HCT116 (cell line): ENCODE measurements around the gene SNX20. TPM values are rescaled to one million over a fixed set of nuclear protein-coding genes. Genes with fewer than 3 reads are reported as not detected.

ENCODE experiments used
- ATAC-seq: fragments of 200-7000 bp; cut with Tn5 transposase; 2 replicates; pipeline ENCODE4 v1.9.1; 2020; ENCODE audit warnings: mild to moderate bottlenecking, moderate library complexity
- BruUV-seq: library from RNA; stranded (reverse); fragments of 400-500 nt; replicated peaks from 2 replicates; lab custom pipeline; 2021; lab: Mats Ljungman, UMichigan
- CTCF ChIA-PET: fragments of 300-600 bp; sonication (Branson Sonifier 250); formaldehyde crosslinking; loops from one replicate; lab custom pipeline; 2021; ENCODE audit warnings: antibody characterized with exemption; lab: Charles Lee
- POLR2A ChIA-PET: fragments of 300-600, 350-600 bp; sonication (Branson Sonifier 250); formaldehyde crosslinking; loops from one replicate; lab custom pipeline; 2021; ENCODE audit warnings: antibody characterized with exemption; lab: Charles Lee
- RAD21 ChIA-PET, 2 experiments: fragments of 300-600 bp; sonication (Branson Sonifier 250); formaldehyde crosslinking; loops; one replicate each; lab custom pipeline; 2023; ENCODE audit warnings: low total read pairs in 2 of 2; ENCODE audit not compliant: uncharacterized antibody in 2 of 2, unreplicated experiment in 2 of 2, low non-redundant PET in 1 of 2; lab: Charles Lee
- DNase-seq: peaks from one replicate; pipeline ENCODE4 v3.0.0-alpha.2; 2010; ENCODE audit warnings: low read depth, low spot score
- H2AFZ ChIP-seq: fragments of 200-600 bp; shearing (Covaris generic), sonication (generic); 2 replicates; pipeline ENCODE4 v1.6.1; 2017; ENCODE audit warnings: low read depth, mixed run types, mixed read lengths, antibody characterized with exemption, low read length; ENCODE audit not compliant: poor library complexity, severe bottlenecking
- H3K27ac ChIP-seq: 2 replicates; pipeline ENCODE4 v1.5.1; 2012; ENCODE audit warnings: low read depth, low read length
- H3K27me3 ChIP-seq: fragments of 200-600 bp; sonication (generic); 2 replicates; pipeline ENCODE4 v1.6.1; 2016; ENCODE audit warnings: mixed run types, low read length, mixed read lengths; ENCODE audit not compliant: insufficient read depth
- H3K36me3 ChIP-seq, 2 experiments: fragments of 200-500 bp in 1 of 2; fragments of 200-600 bp in 1 of 2; sonication (Bioruptor generic) in 1 of 2; sonication (generic) in 1 of 2; 2 replicates each; pipeline versions ENCODE4 v1.5.1 to v1.6.1; 2014 to 2016; ENCODE audit warnings: low read length in 2 of 2, inconsistent platforms in 1 of 2, mixed read lengths in 1 of 2, mixed run types in 1 of 2; ENCODE audit not compliant: insufficient read depth in 2 of 2, control insufficient read depth in 1 of 2
- H3K4me1 ChIP-seq, 2 experiments: fragments of 200-600 bp in 1 of 2; sonication (generic) in 1 of 2; 2 replicates each; pipeline versions ENCODE4 v1.5.1 to v1.6.1; 2012 to 2017; ENCODE audit warnings: low read length in 2 of 2, inconsistent platforms in 1 of 2, mild to moderate bottlenecking in 1 of 2, mixed read lengths in 1 of 2, mixed run types in 1 of 2, moderate library complexity in 1 of 2; ENCODE audit not compliant: insufficient read depth in 2 of 2, control insufficient read depth in 1 of 2
- H3K4me2 ChIP-seq: fragments of 200-600 bp; sonication (generic); 2 replicates; pipeline ENCODE4 v1.6.1; 2017; ENCODE audit warnings: mixed run types, low read length, mixed read lengths
- H3K4me3 ChIP-seq, 2 experiments: fragments of 200-600 bp in 1 of 2; sonication (generic) in 1 of 2; replicated peaks in 1 of 2; 2 replicates each; pipeline ENCODE4 v1.5.1; 2011 to 2016; ENCODE audit warnings: low read length in 2 of 2, control low read depth in 1 of 2, low read depth in 1 of 2, mild to moderate bottlenecking in 1 of 2, mixed read lengths in 1 of 2, mixed run types in 1 of 2
- H3K79me2 ChIP-seq: fragments of 200-600 bp; sonication (generic); 2 replicates; pipeline ENCODE4 v1.6.1; 2017; ENCODE audit warnings: mild to moderate bottlenecking, mixed run types, low read length, moderate library complexity, mixed read lengths; ENCODE audit not compliant: insufficient read depth
- H3K9ac ChIP-seq: fragments of 200-600 bp; sonication (generic); 2 replicates; pipeline ENCODE4 v1.6.1; 2016; ENCODE audit warnings: low read length, mixed read lengths
- H3K9me2 ChIP-seq: fragments of 200-600 bp; sonication (generic), shearing (Covaris generic); 2 replicates; pipeline ENCODE4 v1.6.1; 2017; ENCODE audit warnings: mixed run types, mild to moderate bottlenecking, moderate library complexity; ENCODE audit not compliant: insufficient read depth
- H3K9me3 ChIP-seq, 2 experiments: fragments of 200-500 bp in 1 of 2; fragments of 200-600 bp in 1 of 2; sonication (Bioruptor generic) in 1 of 2; sonication (generic) in 1 of 2; 2 replicates each; pipeline ENCODE4 v1.6.1; 2014 to 2017; ENCODE audit warnings: low read length in 2 of 2, mixed read lengths in 2 of 2, inconsistent platforms in 1 of 2, low read depth in 1 of 2, mild to moderate bottlenecking in 1 of 2, mixed run types in 1 of 2, moderate library complexity in 1 of 2; ENCODE audit not compliant: control insufficient read depth in 1 of 2, insufficient read depth in 1 of 2
- H4K20me1 ChIP-seq: fragments of 200-600 bp; sonication (generic), shearing (Covaris generic); 2 replicates; pipeline ENCODE4 v1.6.1; 2017; ENCODE audit warnings: mixed run types, mild to moderate bottlenecking, moderate library complexity; ENCODE audit not compliant: insufficient read depth
- ATF3 ChIP-seq: IDR thresholded peaks from 2 replicates; pipeline ENCODE4 v1.6.1; 2012
- ELF1 ChIP-seq: IDR thresholded peaks from 2 replicates; pipeline ENCODE4 v1.6.1; 2012; ENCODE audit warnings: low read depth, borderline replicate concordance
- FOSL1 ChIP-seq: IDR thresholded peaks from 2 replicates; pipeline ENCODE4 v1.6.1; 2012; ENCODE audit warnings: low read depth
- JUND ChIP-seq: IDR thresholded peaks from 2 replicates; pipeline ENCODE4 v1.6.1; 2012
- MAX ChIP-seq: IDR thresholded peaks from 2 replicates; pipeline ENCODE4 v1.6.1; 2012
- POLR2A ChIP-seq: IDR thresholded peaks from 2 replicates; pipeline ENCODE4 v1.7.0; 2011; ENCODE audit warnings: borderline replicate concordance; ENCODE audit not compliant: insufficient read depth, insufficient read length; ENCODE audit errors: extremely low read depth
- POLR2AphosphoS5 ChIP-seq: IDR thresholded peaks from 2 replicates; pipeline ENCODE4 v1.6.1; 2011; ENCODE audit warnings: mild to moderate bottlenecking, low read depth, low read length, moderate library complexity
- RAD21 ChIP-seq: IDR thresholded peaks from 2 replicates; pipeline ENCODE4 v1.6.1; 2012; ENCODE audit warnings: low read depth, mild to moderate bottlenecking
- REST ChIP-seq: IDR thresholded peaks from 2 replicates; pipeline ENCODE4 v1.6.1; 2012; ENCODE audit warnings: low read depth
- SP1 ChIP-seq: IDR thresholded peaks from 2 replicates; pipeline ENCODE4 v1.6.1; 2012; ENCODE audit warnings: low read depth
- TCF7L2 ChIP-seq: IDR thresholded peaks from 2 replicates; pipeline ENCODE4 v1.7.0; 2011; ENCODE audit warnings: borderline replicate concordance, inconsistent platforms; ENCODE audit not compliant: insufficient read depth, insufficient read length; ENCODE audit errors: extremely low read depth
- YY1 ChIP-seq: IDR thresholded peaks from 2 replicates; pipeline ENCODE4 v1.6.1; 2011; ENCODE audit warnings: low read length, low read depth, moderate library complexity, mild to moderate bottlenecking; ENCODE audit not compliant: insufficient replicate concordance; ENCODE audit errors: extremely low read depth
- ZBTB33 ChIP-seq: IDR thresholded peaks from 2 replicates; pipeline ENCODE4 v1.6.1; 2011; ENCODE audit warnings: mild to moderate bottlenecking, low read length, moderate library complexity; ENCODE audit not compliant: insufficient replicate concordance; ENCODE audit errors: extremely low read depth
- ZFX ChIP-seq: fragments of 450-650 bp; IDR thresholded peaks from 2 replicates; pipeline ENCODE4 v1.6.1; 2017
- intact Hi-C: fragments of 100-400 bp; cut with micrococcal nuclease; formaldehyde crosslinking; loops from 2 replicates; pipeline ENCODE4 v1.10.0; 2022
- total RNA-seq: library from RNA; stranded (reverse); gene quantifications from one replicate; pipeline ENCODE4 v1.2.1, GENCODE V29; 2021; ENCODE audit not compliant: unreplicated experiment

The SNX20 gene
- total RNA-seq, 1 experiment from 2014 or later, result 0.07 TPM

GRCh38 chr16:50670476-50670875, 10.6 kb downstream of the SNX20 start:
- no peaks in the 10 kb centered on the region for H3K27me3 ChIP-seq
- H3K79me2 ChIP-seq, result no peaks in the 10 kb centered on the region
- no peaks in the 10 kb centered on the region for H3K9me2 ChIP-seq
- ChIA-PET CTCF (interaction anchor here (3.8 kb wide), 1 partner anchor 136 kb away, joined by 36 read pairs; no protein-coding TSS in a partner anchor), POLR2A (no interaction called here), RAD21 (no interaction called here)
- H3K27ac ChIP-seq, result no peak overlapping the region
- H3K9ac ChIP-seq, result no peak overlapping the region
- H3K4me3 ChIP-seq, result no peak overlapping the region
- H3K9me3 ChIP-seq, result peaks cover 10 to 23% of the 10 kb centered on the region in 2 experiments; a peak in 3 of 4 replicates
- no peaks in the 10 kb centered on the region for H4K20me1 ChIP-seq
- no peak overlapping the region for H3K4me2 ChIP-seq
- TF ChIP-seq TCF7L2, result no peak
- TF ChIP-seq REST, result no peak
- TF ChIP-seq JUND, result no peak
- H3K36me3 ChIP-seq, result no peaks in the 10 kb centered on the region
- H2AFZ ChIP-seq, result no peak overlapping the region
- no peak for ATAC-seq
- no TSS peak for BruUV-seq
- DNase-seq, result no peak
- intact Hi-C loops, result loop anchor here (10.0 kb wide), 2 partner anchors 536 to 1314 kb away; no protein-coding TSS in a partner anchor
- H3K4me1 ChIP-seq, result no peaks in the 10 kb centered on the region

GRCh38 chr16:50669741-50670140, 11.4 kb downstream of the SNX20 start:
- Histone ChIP-seq H3K9me3 (peaks cover 10 to 23% of the 10 kb centered on the region in 2 experiments; a peak in 3 of 4 replicates), H3K27ac (no peak overlapping the region), H3K4me1 (peaks cover 0 to 5% of the 10 kb centered on the region in 2 experiments; a peak in 1 of 4 replicates), H4K20me1 (no peaks in the 10 kb centered on the region), H3K4me3 (no peak overlapping the region), H3K79me2 (no peaks in the 10 kb centered on the region), H3K27me3 (no peaks in the 10 kb centered on the region), H3K9me2 (no peaks in the 10 kb centered on the region), H3K4me2 (no peak overlapping the region), H2AFZ (no peak overlapping the region), H3K9ac (no peak overlapping the region), H3K36me3 (no peaks in the 10 kb centered on the region)
- CTCF ChIA-PET, result interaction anchor here (0.8 to 3.8 kb wide), 2 partner anchors 9 to 137 kb away, joined by 3 to 36 read pairs; no protein-coding TSS in a partner anchor
- RAD21 ChIA-PET, result no interaction called here
- ATAC-seq, result no peak
- POLR2A ChIA-PET, result no interaction called here
- no TSS peak for BruUV-seq
- intact Hi-C loops, result loop anchor here (5.0 to 10.0 kb wide), 4 partner anchors 347 to 1315 kb away; no protein-coding TSS in a partner anchor
- DNase-seq, result no peak
- no peak for TF ChIP-seq ZBTB33
- no peak for TF ChIP-seq ATF3
- TF ChIP-seq POLR2AphosphoS5, result no peak
- TF ChIP-seq MAX, result no peak
- TF ChIP-seq RAD21, result no peak
- TF ChIP-seq SP1, result no peak
- no peak for TF ChIP-seq FOSL1
- TF ChIP-seq YY1, result no peak
- TF ChIP-seq POLR2A, result no peak
- TF ChIP-seq TCF7L2, result no peak
- no peak for TF ChIP-seq ELF1
- TF ChIP-seq JUND, result no peak
- no peak for TF ChIP-seq ZFX
